Activated T-helper 1 cell treated with anti-CD3 and anti-CD28 coated beads, Interleukin-2, amount 50 U/mL, for 16 hours (primary cell): Measurements from ENCODE around the gene TMEM212.

Experiments
- DNase-seq, 2 donors: peaks; one replicate each; pipeline ENCODE4 v3.0.0-alpha.2; 2020; ENCODE audit warnings: low read depth in 1 of 2, low spot score in 1 of 2

The TMEM212 gene

GRCh38 chr3:171842864-171843518 lies at the start of gene TMEM212:
Gene TMEM212, plus strand, starts transcription at chr3:171843349. Its CDS starts 35 bp downstream, at chr3:171843384.
- no peak for DNase-seq

- DNase-seq = no peak
Observed at GRCh38 chr3:171796625-171797264, 46.4 kb upstream of the TMEM212 start.

GRCh38 chr3:171797265-171797679 lies 45.9 kb upstream of the TMEM212 start:
- no peak for DNase-seq

GRCh38 chr3:171797873-171798272 lies 45.3 kb upstream of the TMEM212 start:
- no peak for DNase-seq

GRCh38 chr3:171799501-171799900 lies 43.6 kb upstream of the TMEM212 start:
- no peak for DNase-seq

GRCh38 chr3:171801738-171802589 lies 41.2 kb upstream of the TMEM212 start:
- DNase-seq = no peak

- no peak for DNase-seq
Observed at GRCh38 chr3:171802590-171802956, 40.6 kb upstream of the TMEM212 start.

- no peak for DNase-seq
Observed at GRCh38 chr3:171803044-171803443, 40.1 kb upstream of the TMEM212 start.

- DNase-seq = no peak
Observed at GRCh38 chr3:171804618-171805389, 38.3 kb upstream of the TMEM212 start.

GRCh38 chr3:171805687-171806086 lies 37.5 kb upstream of the TMEM212 start:
- DNase-seq = no peak

GRCh38 chr3:171806200-171807128 lies 36.7 kb upstream of the TMEM212 start:
- no peak for DNase-seq

GRCh38 chr3:171807129-171807675 lies 35.9 kb upstream of the TMEM212 start:
- no peak for DNase-seq

- no peak for DNase-seq
Observed at GRCh38 chr3:171807806-171808205, 35.3 kb upstream of the TMEM212 start.

- DNase-seq = no peak
Observed at GRCh38 chr3:171809611-171809860, 33.6 kb upstream of the TMEM212 start.

- DNase-seq = peak; percentile 8 to 11
Observed at GRCh38 chr3:171809861-171810628, 33.1 kb upstream of the TMEM212 start, which contains the start of gene PLD1. Gene PLD1, minus strand, starts transcription at chr3:171810483. Its CDS starts 72,432 bp downstream, at chr3:171738051.

GRCh38 chr3:171810629-171811294 lies 32.4 kb upstream of the TMEM212 start:
- no peak for DNase-seq

- no peak for DNase-seq
Observed at GRCh38 chr3:171811295-171811912, 31.7 kb upstream of the TMEM212 start.

GRCh38 chr3:171811913-171812335 lies 31.2 kb upstream of the TMEM212 start:
- DNase-seq = no peak
